Measurements from ENCODE around the gene RNF157.
A peak's percentile ranks its signal among the peaks of the same experiment; 100 is the strongest.
"Not testable (repeated sequence)": the region's sequence is repeated elsewhere in the genome, so short reads cannot be mapped to it uniquely, and the experiment has no call there.

RNF157 gene

GRCh38 chr17:76204277-76204676, 36.0 kb downstream of the RNF157 start:
- Histone ChIP-seq H3K4me3 (no peak overlapping the region), H3K27ac (no peak overlapping the region)

- no peak overlapping the region for H3K4me3 ChIP-seq
- no peak overlapping the region for H3K27ac ChIP-seq
These were observed 39.9 kb downstream of the RNF157 start for GRCh38 chr17:76200354-76200753.

GRCh38 chr17:76199469-76199868, 40.8 kb downstream of the RNF157 start:
- H3K27ac ChIP-seq, result no peak overlapping the region
- H3K4me3 ChIP-seq, result no peak overlapping the region

- peak overlapping the region in 1 of 21 experiments; percentile 42 for H3K27ac ChIP-seq
- no peak overlapping the region for H3K4me3 ChIP-seq
These were observed 41.6 kb downstream of the RNF157 start for GRCh38 chr17:76198702-76199101.

- no peak overlapping the region for H3K4me3 ChIP-seq
- no peak overlapping the region for H3K27ac ChIP-seq
These were observed 42.4 kb downstream of the RNF157 start for GRCh38 chr17:76197911-76198310.

- H3K4me3 ChIP-seq, result no peak overlapping the region
- no peak overlapping the region for H3K27ac ChIP-seq
These were observed 43.6 kb downstream of the RNF157 start for GRCh38 chr17:76196675-76197074.

- no peak overlapping the region for H3K4me3 ChIP-seq
- H3K27ac ChIP-seq, result no peak overlapping the region
These were observed 44.8 kb downstream of the RNF157 start for GRCh38 chr17:76195281-76196096.

- no peak overlapping the region for H3K27ac ChIP-seq
- no peak overlapping the region for H3K4me3 ChIP-seq
These were observed 46.7 kb downstream of the RNF157 start for GRCh38 chr17:76193591-76193990.

- H3K27ac ChIP-seq, result peak overlapping the region in 7 of 21 experiments; percentile 18 to 65 (median 48)
- H3K4me3 ChIP-seq, result no peak overlapping the region
These were observed 48.4 kb downstream of the RNF157 start for GRCh38 chr17:76191896-76192295.

- Histone ChIP-seq H3K27ac (no peak overlapping the region), H3K4me3 (no peak overlapping the region)
These were observed 50.6 kb downstream of the RNF157 start for GRCh38 chr17:76189741-76190140.

- peak overlapping the region in 1 of 21 experiments; percentile 23 for H3K27ac ChIP-seq
These were observed 51.0 kb downstream of the RNF157 start for GRCh38 chr17:76189247-76189646.

GRCh38 chr17:76188213-76189016, 51.9 kb downstream of the RNF157 start:
- Histone ChIP-seq H3K4me3 (no peak overlapping the region), H3K27ac (peak overlapping the region in 1 of 21 experiments; percentile 23)

More at GRCh38 chr17:76189247-76189646, 51.0 kb downstream of the RNF157 start:
- H3K4me3 ChIP-seq, result no peak overlapping the region

GRCh38 chr17:76186774-76187173, 53.5 kb downstream of the RNF157 start:
- H3K4me3 ChIP-seq, H3K27ac ChIP-seq: not testable (repeated sequence)

- no peak overlapping the region for H3K4me3 ChIP-seq
- H3K27ac ChIP-seq, result no peak overlapping the region
These were observed 56.0 kb downstream of the RNF157 start for GRCh38 chr17:76184290-76184689.

- Histone ChIP-seq H3K4me3 (no peak overlapping the region), H3K27ac (peak overlapping the region in 1 of 21 experiments; percentile 50)
These were observed 58.1 kb downstream of the RNF157 start for GRCh38 chr17:76182016-76182764.

GRCh38 chr17:76179496-76180467, 60.5 kb downstream of the RNF157 start:
- Histone ChIP-seq H3K27ac (peak overlapping the region in 13 of 21 experiments; percentile 2 to 80 (median 30)), H3K4me3 (no peak overlapping the region)

GRCh38 chr17:76178124-76178523, 62.2 kb downstream of the RNF157 start:
- peak overlapping the region in 1 of 21 experiments; percentile 10 for H3K27ac ChIP-seq

GRCh38 chr17:76176701-76177574, 63.4 kb downstream of the RNF157 start:
- Histone ChIP-seq H3K27ac (peak overlapping the region in 1 of 21 experiments; percentile 27), H3K4me3 (no peak overlapping the region)

More at GRCh38 chr17:76178124-76178523, 62.2 kb downstream of the RNF157 start:
- no peak overlapping the region for H3K4me3 ChIP-seq

Measured in skin epidermis (tissue), 12 donors.